ENCODE results near the gene SSH2. TPM values are rescaled to one million over a fixed set of nuclear protein-coding genes. Genes with fewer than 3 reads are reported as not detected.

The SSH2 gene
- total RNA-seq, 1 donor from 2014 or later: 72.0 TPM

GRCh38 chr17:29698019-29698777, 231.8 kb downstream of the SSH2 start:
- Histone ChIP-seq H3K4me3 (no peak overlapping the region), H3K36me3 (peaks cover 65% of the 10 kb centered on the region), H3K27me3 (no peaks in the 10 kb centered on the region), H3K4me1 (peaks cover 13% of the 10 kb centered on the region), H3K27ac (no peak overlapping the region), H3K9me3 (no peaks in the 10 kb centered on the region)
- DNase-seq (no peak), ATAC-seq (no peak)
- TF ChIP-seq, protein P1, sequence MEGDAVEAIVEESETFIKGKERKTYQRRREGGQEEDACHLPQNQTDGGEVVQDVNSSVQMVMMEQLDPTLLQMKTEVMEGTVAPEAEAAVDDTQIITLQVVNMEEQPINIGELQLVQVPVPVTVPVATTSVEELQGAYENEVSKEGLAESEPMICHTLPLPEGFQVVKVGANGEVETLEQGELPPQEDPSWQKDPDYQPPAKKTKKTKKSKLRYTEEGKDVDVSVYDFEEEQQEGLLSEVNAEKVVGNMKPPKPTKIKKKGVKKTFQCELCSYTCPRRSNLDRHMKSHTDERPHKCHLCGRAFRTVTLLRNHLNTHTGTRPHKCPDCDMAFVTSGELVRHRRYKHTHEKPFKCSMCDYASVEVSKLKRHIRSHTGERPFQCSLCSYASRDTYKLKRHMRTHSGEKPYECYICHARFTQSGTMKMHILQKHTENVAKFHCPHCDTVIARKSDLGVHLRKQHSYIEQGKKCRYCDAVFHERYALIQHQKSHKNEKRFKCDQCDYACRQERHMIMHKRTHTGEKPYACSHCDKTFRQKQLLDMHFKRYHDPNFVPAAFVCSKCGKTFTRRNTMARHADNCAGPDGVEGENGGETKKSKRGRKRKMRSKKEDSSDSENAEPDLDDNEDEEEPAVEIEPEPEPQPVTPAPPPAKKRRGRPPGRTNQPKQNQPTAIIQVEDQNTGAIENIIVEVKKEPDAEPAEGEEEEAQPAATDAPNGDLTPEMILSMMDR (IDR thresholded peaks at IDR 0.05): no peak
- intact Hi-C loops (cut with DNase I): no loop called here

GRCh38 chr17:29697371-29697770, 232.7 kb downstream of the SSH2 start:
- intact Hi-C loops (cut with DNase I): no loop called here
- peaks cover 65% of the 10 kb centered on the region for H3K36me3 ChIP-seq
- H3K27me3 ChIP-seq: no peaks in the 10 kb centered on the region
- H3K4me3 ChIP-seq: no peak overlapping the region
- ATAC-seq (no peak), DNase-seq (no peak)
- H3K4me1 ChIP-seq: peaks cover 16% of the 10 kb centered on the region
- no peaks in the 10 kb centered on the region for H3K9me3 ChIP-seq
- TF ChIP-seq, protein P1 (IDR thresholded peaks at IDR 0.05): no peak
- no peak overlapping the region for H3K27ac ChIP-seq

DNA sequence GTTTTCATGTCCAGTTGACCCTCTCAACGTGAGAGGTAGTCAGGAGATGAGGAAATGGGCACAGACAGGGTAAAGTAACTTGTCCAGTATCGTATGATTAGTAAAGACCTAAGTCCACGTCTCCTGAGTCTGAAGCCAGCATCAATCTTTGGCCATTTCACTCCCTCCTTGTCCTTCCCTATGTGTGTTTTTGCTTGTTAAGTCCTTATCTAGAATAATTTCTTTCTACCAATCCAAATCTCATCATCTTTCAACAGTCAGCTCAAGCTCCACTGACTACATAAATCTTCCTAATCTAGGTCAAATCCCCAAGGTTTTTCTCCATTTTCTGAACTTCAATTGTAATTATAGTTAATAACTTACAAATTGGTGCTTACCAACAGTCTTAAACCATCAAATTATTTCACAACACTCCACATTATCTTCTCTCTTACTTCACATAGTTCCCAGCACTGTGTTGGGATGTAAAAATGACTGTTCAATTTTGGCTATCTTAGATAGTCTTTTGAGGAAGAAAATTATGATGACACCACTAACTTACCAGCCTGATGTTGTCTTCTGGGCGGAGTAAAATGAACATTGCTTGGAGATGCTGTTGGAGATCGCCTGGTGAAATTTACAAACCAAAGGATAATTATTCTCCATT, 235.0 kb downstream of the SSH2 start:
- ATAC-seq (peak; percentile 21), DNase-seq (no peak)
- no peaks in the 10 kb centered on the region for H3K9me3 ChIP-seq
- H3K27me3 ChIP-seq: no peaks in the 10 kb centered on the region
- peaks cover 17% of the 10 kb centered on the region for H3K4me1 ChIP-seq
- intact Hi-C loops (cut with DNase I): no loop called here
- H3K4me3 ChIP-seq: no peak overlapping the region
- peaks cover 43% of the 10 kb centered on the region for H3K36me3 ChIP-seq
- TF ChIP-seq, protein P1 (IDR thresholded peaks at IDR 0.05): no peak
- no peak overlapping the region for H3K27ac ChIP-seq

DNA sequence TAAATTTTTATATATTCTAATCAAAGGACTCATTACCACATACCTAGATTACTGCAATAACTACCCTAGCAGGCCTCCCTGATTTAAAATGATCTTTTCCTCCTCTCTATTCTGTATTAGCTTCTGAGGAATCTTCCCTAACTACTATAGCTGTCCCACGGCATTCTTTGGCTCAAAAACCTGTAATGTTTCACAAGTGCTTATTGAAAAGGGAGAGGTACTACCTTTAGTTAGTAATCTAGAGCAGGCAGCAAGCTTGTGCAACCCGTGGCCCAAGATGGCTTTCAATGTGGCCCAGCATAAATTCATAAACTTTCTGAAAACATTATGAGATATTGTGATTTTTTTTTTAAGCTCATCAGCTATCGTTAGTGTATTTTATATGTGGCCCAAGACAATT, 236.3 kb downstream of the SSH2 start:
- peaks cover 4% of the 10 kb centered on the region for H3K4me1 ChIP-seq
- H3K27ac ChIP-seq: no peak overlapping the region
- intact Hi-C loops (cut with DNase I): no loop called here
- no peak overlapping the region for H3K4me3 ChIP-seq
- TF ChIP-seq, protein P1 (IDR thresholded peaks at IDR 0.05): no peak
- H3K27me3 ChIP-seq: no peaks in the 10 kb centered on the region
- no peak for ATAC-seq
- H3K36me3 ChIP-seq: peaks cover 49% of the 10 kb centered on the region
- no peaks in the 10 kb centered on the region for H3K9me3 ChIP-seq
- DNase-seq: no peak

DNA sequence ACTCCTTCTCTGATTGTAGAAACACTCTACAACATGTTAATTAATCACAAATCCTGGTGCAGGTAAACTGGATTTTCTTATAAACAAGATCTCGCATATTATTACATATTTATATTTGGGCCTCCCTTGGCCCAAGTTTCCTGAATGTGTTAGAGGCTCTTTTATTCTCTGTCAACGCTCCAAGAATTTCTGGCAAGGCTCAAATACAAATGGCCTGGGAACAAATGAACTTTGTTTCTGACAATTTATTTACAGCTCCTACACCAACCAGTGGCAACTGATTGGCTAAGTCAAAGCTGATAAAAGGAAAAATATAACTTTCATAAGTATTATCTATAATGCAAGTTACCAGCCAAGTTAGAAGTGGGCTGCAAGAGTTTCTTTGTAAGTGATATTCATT, 242.4 kb downstream of the SSH2 start:
- peaks cover 28% of the 10 kb centered on the region for H3K36me3 ChIP-seq
- no peaks in the 10 kb centered on the region for H3K27me3 ChIP-seq
- no peak overlapping the region for H3K4me3 ChIP-seq
- intact Hi-C loops (cut with DNase I): no loop called here
- no peak overlapping the region for H3K27ac ChIP-seq
- TF ChIP-seq, protein P1 (IDR thresholded peaks at IDR 0.05): no peak
- no peaks in the 10 kb centered on the region for H3K9me3 ChIP-seq
- DNase-seq (no peak), ATAC-seq (no peak)
- H3K4me1 ChIP-seq: peaks cover 28% of the 10 kb centered on the region
